Measurements from ENCODE around the gene TP53.

TP53 gene

GRCh38 chr17:7687072-7687907 lies at the start of gene TP53:
TP53 (minus strand) TSS chr17:7687490; CDS start chr17:7676594, 10,896 bp downstream.
- peak; percentile 95 for DNase-seq (ENCODE audit: low spot score)

DNA sequence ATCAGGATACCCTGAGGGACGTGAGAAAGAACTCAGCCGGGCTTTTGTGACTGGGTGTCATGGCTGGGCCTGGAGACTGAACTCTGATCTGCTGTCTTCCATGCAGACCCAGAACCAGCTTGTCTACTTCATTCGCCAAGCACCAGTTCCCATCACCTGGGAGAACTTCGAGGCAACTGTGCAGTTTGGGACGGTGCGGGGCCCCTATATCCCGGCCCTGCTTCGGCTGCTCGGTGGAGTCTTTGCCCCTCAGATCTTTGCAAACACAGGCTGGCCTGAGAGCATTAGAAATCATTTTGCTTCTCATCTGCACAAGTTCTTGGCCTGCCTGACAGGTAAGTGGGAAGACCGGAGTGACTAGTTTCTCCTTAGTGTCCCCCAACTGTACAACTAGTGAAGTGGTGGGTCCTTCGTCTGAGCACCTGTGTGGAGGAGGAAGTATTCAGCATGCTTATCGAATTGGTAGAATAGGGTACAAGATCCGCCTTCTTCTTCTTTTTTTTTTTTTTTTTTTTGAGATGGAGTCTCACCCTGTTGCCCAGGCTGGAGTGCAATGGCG lies 45.8 kb upstream of the TP53 start:
- DNase-seq (ENCODE audit: low spot score): no peak

GRCh38 chr17:7729816-7730215 lies 42.5 kb upstream of the TP53 start:
- DNase-seq (ENCODE audit: low spot score): no peak

DNA sequence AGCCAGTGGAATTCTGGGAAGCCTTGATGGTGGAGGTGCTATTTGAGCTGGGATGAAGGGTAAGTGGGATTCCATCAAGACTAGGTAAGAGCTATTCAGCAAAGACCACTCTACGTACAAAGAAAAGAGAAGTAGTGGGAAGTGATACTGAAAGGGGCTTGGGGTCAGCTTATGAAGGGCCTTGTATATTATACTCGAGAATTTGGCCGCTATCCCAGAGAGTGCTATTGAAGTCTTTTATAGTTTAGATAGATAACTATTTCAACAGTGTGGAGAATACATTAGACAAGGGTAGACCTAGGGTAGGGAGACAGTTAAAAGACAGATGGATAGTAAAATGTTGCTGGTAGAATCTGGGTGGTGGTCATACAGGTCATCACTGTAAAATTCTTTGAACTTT lies 40.6 kb upstream of the TP53 start:
- no peak for DNase-seq (ENCODE audit: low spot score)

DNA sequence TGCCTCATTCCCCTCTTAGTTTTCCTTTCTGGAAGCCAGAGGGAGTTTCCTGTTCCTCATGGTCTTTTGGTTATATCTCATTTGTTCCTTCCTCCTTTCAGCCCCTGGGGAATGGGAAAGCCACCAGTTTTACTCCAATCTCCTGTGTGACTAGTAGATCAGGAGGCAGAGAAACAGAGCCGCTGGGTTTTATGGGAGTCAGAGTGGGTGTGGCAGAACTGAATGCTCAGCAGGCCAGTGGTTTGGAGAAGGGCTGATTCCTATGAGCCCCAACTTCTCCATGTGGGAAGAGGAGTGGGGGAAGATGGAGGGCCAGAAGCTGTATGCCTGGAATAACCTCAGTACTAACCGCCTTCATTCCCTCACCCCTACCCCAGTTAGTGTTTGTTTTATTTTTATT lies 34.3 kb upstream of the TP53 start:
- DNase-seq (ENCODE audit: low spot score): no peak

DNA sequence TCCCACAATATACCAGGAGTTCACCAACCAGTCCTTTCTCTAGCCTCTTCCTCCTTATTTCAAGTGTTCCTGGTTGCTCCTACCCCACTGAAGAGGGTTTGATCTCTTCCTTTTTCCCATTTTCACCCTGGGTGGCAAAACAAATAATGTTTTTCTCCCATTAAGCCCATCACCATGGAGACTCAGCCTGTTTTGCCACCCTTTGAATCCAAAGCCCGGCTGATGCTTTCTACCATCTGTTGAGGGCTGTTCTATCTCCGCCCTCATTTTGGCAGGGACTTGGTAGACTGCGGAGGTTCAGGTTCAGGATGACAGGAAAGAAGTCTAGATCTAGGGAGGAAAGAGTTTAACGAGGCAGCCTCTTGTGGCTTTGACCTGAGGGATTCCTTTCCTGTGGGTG lies 32.8 kb upstream of the TP53 start:
- DNase-seq (ENCODE audit: low spot score): no peak

DNA sequence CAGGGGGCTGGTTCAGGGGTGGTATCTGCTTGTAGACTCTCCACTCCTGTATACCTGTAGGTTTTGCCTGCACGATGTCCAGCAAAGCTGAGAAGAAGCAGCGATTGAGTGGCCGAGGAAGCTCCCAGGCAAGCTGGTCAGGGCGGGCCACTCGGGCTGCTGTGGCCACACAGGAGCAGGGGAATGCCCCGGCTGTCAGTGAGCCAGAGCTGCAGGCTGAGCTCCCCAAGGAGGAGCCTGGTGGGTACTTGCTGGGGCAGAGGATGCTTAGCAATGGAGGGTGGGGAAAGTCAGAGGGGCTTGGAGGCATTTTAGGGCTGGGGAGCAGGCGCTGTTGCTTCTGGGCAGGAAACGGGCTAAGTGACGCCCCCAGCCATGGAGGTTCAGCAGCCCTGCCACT lies 32.4 kb upstream of the TP53 start:
- no peak for DNase-seq (ENCODE audit: low spot score)

DNA sequence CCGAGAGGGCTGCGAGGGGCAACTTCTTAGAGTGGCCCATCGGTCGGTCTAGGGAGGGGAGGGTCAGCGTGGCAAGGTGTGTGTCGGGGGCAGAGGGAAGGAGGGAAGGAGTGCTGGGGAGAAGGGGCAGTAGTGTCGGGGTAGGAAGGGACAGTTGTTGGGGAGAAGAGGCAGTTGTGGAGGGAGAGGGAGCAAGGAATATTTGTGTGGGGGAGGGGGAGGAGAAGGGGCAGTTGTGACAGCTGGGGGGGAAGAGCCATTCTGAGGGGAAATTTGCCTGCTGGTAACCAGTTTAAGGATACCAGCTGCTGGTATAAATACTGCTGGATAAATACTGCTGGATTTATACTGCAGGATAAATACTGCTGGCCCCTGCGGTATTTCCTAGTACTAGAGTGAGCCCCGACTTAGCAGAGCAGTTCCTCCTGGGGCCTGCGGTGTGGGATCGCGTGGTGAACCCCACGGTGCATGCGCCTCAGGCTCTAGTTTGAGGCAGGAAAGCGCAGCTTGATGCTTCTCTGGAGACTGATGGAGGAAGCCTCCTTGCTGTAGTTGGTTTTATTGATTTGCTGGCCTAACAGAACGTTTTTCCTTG lies 30.6 kb upstream of the TP53 start:
- DNase-seq (ENCODE audit: low spot score): no peak

GRCh38 chr17:7716901-7717755 lies 29.8 kb upstream of the TP53 start, which contains the start of gene DNAH2:
DNAH2 (plus strand) TSS chr17:7717744; CDS start chr17:7719735, 1,991 bp downstream.
- no peak for DNase-seq (ENCODE audit: low spot score)

- DNase-seq (ENCODE audit: low spot score): no peak
These were observed 28.9 kb upstream of the TP53 start for GRCh38 chr17:7715936-7716886.

- DNase-seq (ENCODE audit: low spot score): no peak
These were observed 27.7 kb upstream of the TP53 start for GRCh38 chr17:7714721-7715594.

- no peak for DNase-seq (ENCODE audit: low spot score)
These were observed 26.5 kb upstream of the TP53 start for GRCh38 chr17:7713782-7714181.

DNA sequence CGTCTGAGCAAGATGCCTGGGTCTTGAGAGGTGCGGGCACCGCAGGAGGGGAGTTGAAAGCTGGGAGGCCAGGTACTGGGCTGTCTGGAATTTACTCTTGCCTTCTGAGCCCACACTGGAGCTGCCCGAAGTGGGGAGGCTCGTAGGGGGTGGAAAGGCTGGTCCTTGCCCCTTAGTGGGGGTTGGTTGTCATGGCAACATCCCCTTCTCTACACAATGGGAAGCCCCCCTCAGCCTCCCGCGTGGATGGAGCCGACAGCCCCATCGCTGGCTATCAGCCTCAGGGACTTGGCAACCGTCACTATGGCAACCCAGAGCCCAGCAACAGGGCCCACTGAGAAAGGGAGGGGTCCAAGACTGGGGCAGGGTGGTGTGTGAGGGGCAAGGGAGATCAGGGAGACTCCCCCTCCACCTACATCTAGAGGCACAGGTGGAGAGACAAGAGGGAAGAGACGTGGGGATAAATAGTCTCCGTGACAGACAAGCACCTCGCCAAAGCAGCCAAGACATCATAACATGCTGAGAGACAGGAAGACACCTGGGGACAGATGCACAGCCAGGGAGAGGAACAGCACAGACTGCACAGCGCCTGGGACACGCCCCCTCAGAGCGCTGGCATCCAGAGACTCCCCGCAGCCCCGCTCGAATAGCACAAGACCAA lies 25.0 kb upstream of the TP53 start:
- no peak for DNase-seq (ENCODE audit: low spot score)

DNA sequence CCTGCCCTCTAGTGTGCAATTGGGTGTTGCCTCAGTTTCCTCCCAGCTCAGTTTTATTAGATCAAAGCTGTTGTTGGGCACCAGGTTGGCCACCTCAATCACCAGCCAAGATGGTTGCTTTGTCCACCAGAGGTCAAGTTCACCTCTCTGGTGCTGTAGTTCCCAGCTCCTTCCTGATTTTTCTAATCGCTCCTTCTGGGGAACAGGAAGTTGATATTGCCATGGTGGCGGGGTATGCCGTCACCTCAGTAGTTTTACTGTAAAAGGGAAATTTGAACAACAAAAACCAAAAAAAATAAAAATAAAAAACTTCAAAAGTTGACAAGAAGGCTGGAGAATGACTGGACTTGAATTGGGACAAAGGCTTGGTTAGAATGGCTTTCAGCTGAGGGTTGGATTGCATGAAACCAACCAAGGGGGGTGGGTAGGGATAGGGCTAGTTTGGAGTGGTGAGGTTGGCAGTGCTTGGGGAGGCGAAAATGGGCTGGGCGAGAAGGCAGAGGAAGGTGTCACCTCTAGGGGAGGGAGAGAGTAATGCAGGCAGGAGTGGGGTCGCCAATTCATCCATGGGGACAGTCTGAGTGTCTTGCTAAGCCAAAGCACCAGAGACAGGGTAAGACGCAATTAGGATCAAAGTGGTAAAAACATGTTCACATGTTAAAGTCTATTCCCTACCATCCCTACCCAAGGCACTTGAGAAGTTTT lies 23.9 kb upstream of the TP53 start:
- DNase-seq (ENCODE audit: low spot score): no peak

GRCh38 chr17:7710301-7710700 lies 23.0 kb upstream of the TP53 start:
- no peak for DNase-seq (ENCODE audit: low spot score)

DNA sequence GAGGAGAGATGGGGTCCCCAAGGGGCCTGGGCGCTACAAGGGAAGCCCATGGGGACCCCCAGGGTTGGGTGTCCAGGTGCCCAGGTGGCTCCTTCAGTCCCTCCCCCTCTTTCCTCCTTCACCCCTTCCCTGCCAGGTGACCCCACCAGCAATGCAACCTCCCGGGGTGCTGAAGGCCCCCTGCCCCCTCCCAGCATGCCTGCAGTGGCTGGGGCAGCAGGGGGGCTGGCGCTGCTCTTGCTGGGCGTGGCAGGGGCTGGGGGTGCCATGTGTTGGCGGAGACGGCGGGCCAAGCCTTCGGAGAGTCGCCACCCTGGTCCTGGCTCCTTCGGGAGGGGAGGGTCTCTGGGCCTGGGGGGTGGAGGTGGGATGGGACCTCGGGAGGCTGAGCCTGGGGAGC lies 21.7 kb upstream of the TP53 start:
- no peak for DNase-seq (ENCODE audit: low spot score)

DNA sequence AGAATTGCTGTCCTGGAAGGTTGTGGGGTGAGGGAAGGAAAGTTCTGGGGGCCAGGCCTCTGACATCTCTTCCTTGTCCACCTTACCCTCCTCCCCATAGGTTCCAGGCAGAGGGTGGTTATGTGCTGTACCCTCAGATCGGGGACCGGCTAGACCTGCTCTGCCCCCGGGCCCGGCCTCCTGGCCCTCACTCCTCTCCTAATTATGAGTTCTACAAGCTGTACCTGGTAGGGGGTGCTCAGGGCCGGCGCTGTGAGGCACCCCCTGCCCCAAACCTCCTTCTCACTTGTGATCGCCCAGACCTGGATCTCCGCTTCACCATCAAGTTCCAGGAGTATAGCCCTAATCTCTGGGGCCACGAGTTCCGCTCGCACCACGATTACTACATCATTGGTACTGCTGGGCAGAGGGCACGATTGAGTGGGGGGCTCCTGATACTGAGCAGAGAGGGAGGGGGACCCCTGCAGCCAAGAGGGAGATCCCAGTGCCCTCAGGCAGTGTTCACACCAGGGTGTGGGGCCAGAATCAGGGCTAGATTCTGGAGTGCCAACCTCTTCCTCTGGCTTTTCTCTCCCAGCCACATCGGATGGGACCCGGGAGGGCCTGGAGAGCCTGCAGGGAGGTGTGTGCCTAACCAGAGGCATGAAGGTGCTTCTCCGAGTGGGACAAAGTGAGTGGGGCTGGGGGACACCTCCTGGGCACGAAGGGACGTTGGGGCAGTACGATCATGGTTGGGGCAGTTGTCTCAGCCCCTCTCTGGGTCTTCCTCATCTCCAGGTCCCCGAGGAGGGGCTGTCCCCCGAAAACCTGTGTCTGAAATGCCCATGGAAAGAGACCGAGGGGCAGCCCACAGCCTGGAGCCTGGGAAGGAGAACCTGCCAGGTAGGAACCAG lies 20.8 kb upstream of the TP53 start:
- no peak for DNase-seq (ENCODE audit: low spot score)

DNA sequence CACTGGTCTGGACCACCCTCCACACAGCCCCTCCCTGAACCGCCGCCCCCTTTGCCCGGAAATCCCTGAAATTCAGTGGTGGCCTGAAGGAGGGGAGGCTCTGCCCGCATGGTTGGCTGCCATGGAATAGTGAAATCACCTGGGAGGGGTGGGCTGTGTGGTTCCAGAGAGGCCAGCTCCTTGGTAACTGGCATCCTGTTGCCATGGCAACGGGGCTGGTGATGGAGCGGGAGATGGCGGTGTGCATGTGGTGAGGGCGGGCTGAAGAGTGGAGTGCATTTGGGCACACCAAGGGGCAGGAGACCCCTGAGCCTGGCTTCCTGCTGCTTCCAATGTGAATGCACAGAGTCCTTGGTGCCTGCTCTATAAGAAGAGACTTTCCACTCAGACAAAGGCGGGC lies 20.2 kb upstream of the TP53 start:
- no peak for DNase-seq (ENCODE audit: low spot score)
